ENCODE measurements around the gene PLEKHM1.
A peak's percentile ranks its signal among the peaks of the same experiment; 100 is the strongest.

The PLEKHM1 gene

DNA sequence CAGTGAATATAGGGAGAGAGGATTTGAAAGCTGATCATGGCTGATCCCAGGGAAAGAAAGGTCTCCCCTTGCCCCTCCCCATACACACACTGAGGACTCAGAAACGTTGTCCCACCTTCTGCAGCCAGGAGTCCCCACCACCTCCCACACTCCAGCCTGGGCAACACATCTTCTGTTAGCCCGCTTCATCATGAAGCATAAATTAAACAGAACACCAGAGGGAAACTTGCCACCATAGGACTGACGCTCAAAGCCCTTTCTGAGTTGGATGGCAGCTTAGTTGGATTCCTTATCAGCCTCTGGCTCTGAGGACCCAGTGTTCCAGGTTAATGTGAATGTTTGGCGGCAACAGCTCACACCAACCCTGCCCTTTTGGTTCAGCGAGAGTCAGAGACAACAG, 91.7 kb downstream of the PLEKHM1 start:
- no peak for DNase-seq (ENCODE audit: low read depth)

DNA sequence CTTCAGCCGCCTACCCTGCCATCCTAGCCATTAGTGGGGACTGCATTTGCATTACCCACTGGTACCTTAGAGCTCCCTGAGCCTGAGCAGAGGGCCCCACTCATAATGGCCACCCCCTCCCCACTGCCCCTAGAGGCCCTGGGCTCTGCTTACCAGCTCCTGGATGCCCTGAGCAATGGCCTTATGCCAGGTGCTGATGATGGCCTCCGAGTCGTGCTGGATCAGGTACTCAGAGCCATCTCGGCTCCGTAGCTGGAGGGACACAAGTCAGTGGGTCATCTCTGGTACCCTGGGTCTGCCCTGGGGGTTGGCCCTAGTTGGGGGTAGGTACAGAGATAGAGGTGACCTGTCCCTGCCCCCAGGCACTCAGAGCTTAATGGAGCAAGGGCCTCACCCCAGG, 92.7 kb downstream of the PLEKHM1 start:
- no peak for DNase-seq (ENCODE audit: low read depth)

- DNase-seq (ENCODE audit: low read depth): no peak
These were observed 93.9 kb downstream of the PLEKHM1 start for GRCh38 chr17:45396496-45397205.

GRCh38 chr17:45395569-45396415, 94.7 kb downstream of the PLEKHM1 start:
- no peak for DNase-seq (ENCODE audit: low read depth)

DNA sequence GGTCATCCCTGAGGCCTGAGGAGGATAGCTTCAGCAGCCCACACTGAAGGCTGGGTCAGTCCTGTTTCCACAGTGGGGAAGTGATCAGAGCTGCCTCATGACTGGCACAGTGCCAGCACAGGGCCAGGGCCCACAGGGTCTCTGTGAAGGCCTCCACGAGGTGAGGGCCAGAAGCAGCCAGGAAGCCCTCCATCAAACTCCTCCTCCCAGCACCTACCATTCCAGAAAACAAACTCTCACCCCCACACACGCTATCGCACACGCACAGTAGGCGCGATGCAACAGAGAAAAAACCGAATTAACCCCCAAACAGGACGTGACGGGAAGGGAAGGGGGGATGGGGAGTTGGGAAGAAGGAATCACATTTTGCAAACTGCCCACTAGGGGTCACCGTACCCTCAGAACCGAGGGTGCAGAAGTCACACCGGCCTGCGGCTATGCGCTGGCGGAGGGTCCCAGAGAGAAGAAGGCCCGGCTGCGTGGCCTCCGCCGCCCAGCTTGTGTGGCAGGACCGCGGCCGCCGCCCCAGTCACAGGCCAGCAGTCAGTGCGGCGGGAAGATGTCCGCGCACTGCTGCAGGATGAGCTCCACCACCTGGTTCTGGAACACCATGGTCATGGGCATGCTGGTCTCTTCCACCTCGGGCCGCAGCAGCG, 95.5 kb downstream of the PLEKHM1 start:
- peak; percentile 20 for DNase-seq (ENCODE audit: low read depth)

DNA sequence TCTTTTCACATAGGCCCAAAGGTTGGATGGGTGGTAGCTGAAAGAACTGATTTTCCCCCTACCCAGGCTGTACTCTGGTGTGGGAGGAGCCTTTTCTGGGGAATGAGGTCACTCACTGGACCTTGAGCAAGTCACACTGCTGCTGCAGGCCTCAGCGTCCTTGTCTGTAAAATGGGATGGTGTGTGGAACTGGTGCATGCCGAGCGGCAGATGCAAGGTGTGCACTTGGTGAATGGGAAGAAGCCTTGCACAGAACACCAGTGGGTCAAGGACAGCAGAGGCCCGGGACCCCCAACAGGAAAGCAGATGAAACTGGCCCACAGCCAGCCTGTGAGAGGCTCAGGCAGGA, 96.0 kb downstream of the PLEKHM1 start:
- DNase-seq (ENCODE audit: low read depth): no peak

- no peak for DNase-seq (ENCODE audit: low read depth)
These were observed 96.4 kb downstream of the PLEKHM1 start for GRCh38 chr17:45394091-45394490.

- no peak for DNase-seq (ENCODE audit: low read depth)
These were observed 97.1 kb downstream of the PLEKHM1 start for GRCh38 chr17:45393411-45393810.

GRCh38 chr17:45391918-45392317, 98.6 kb downstream of the PLEKHM1 start:
- DNase-seq (ENCODE audit: low read depth): no peak

GRCh38 chr17:45391291-45391690, 99.2 kb downstream of the PLEKHM1 start:
- no peak for DNase-seq (ENCODE audit: low read depth)

GRCh38 chr17:45389354-45389753, 101.2 kb downstream of the PLEKHM1 start:
- no peak for DNase-seq (ENCODE audit: low read depth)

DNA sequence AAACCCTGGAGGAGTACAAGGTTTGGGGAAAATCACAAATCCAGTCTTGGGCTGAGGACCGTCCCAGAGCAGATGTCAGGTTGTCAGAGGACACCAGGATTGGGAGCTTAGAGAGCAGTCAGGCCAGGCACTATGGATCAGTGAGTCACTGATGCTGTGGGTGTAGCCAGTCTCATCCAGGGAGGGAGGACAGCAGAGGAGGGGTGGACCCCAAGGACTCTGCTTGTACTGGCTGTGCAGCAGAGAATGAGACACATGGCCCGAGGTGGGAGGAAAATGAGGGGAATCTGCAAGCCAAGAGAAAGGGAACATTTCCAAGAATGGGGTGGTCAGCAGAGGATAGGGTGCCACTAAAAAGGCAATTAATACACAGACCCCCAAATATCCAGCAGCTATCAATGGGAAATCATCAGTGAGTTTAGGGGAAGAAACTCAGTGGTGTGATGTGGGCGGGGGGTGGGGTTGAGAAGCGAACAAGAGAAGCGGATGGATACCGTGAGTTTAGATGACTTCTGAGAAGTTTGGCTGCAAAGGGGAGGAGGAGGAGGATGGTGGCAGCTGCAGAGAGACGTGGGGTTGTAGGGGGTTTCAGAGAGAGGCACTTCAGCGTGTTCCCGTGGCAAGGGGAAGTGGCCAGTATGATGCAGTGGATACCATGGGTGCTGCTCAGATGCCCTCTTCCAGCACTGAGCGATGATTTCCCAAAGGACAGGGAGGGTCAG, 101.8 kb downstream of the PLEKHM1 start:
- DNase-seq (ENCODE audit: low read depth): no peak

GRCh38 chr17:45387739-45388138, 102.8 kb downstream of the PLEKHM1 start:
- no peak for DNase-seq (ENCODE audit: low read depth)

DNA sequence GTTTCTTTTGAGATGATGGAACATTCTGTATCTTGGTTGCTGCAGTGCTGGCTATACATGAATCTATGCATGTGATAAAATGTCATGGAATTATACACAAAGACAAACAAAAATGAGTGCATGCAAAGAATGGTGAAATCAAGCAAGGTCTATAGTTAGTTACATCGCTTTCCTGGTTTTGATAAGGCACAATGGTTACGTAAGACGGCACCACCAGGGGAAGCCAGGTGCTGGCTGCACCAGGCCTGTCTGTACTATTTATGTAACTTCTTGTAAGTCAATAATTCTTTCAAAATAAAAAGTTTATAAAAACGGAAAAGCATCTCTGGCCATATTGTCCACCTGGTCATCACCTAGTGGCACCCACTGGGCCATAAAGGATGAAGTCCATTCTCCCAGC, 104.3 kb downstream of the PLEKHM1 start:
- no peak for DNase-seq (ENCODE audit: low read depth)
